UCSD-AML1 (cell line): ENCODE results near the gene MYD88.

Source experiments
- DNase-seq: peaks from one replicate; lab custom pipeline; 2025; ENCODE audit not compliant: unreplicated experiment; lab: John Stamatoyannopoulos, UW

The MYD88 gene

DNA sequence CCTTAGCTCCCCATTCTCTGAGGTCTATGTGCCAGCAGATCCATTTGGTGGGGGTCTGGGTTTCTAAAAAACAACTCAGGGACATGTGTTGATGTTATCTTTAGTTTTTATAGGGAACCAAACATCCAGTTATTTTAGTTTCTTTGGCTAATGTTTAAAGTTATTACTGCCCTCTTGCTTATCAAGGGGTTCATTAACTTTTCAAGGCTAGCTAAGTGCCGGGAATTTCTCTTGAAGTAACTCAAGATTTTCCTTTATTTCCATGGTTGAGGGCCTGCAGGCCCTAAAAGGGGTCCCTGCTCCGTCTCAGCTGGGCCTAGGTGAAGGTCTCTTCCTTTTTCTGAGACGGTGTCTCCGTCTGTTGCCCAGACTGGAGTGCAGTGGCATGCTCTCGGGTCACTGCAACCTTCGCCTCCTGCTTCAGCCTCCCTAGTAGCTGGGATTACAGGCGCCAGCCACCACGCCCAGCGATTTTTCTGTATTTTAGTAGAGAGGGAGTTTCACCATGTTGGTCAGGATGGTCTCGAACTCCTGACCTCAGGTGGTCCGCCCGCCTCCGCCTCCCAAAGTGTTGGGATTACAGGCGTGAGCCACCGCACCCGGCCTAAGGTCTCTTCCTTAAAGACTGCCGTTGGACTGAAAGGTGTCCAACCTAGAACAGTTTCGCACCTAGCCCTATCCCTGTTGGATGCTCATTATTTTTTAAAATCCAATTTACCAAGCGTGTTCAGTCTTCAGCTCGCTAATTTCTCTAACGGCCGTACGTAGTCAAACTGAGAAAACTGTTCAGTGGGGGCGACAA, 25.6 kb downstream of the MYD88 start:
- no peak for DNase-seq

DNA sequence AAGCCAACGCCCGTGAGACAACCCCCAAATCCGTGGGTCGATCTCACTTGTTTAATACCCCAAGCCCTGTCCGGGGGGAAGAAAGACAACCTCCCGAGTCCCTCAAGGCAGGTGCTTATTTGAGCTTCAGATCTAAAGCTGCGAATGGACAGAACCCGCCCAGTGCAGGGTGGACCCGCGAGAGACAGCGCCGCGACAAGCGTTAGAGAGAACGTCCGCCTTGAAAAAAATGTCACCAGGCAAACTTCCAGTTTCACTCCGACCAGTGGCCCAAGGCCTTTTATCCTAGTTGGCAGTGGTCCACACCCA, 26.1 kb downstream of the MYD88 start:
- no peak for DNase-seq

DNA sequence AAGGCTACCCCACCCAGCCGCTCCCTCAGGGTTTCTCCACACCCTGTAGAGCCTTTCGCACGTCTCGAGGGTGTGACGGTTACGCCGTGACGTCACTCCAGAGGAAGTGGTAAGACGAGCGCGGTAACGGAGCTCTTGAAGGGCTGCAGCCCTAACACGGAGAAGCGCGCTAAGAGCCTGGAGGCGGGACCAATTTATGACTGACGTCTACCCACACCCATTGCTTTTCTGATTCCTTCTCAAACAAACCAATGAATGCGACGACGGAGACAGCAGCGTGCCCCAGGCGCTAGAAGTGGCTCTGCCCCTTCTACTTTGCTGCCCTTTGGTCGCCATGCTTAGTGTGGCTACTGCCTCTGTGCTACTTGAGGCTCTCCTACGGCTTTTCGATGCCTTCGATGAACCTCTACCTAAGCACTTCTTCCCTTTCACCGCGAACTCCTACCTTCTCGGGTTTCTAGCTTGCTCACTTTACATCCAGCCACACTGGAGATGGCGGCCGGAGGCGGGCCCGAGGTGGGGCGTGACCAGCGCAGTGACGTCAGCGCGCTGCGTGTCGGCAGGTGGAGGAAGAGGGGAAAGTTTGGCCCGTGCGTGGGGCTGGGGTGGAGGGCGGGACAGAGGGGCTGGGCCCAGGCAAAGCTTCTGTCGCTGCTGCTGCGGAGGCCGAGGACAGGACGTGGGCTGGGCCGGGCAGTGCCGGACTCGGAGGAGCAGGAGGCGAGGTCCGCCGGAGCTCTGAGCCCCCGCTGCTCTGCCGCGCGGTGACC, 26.7 kb downstream of the MYD88 start, which contains the start of gene OXSR1:
Gene OXSR1, plus strand, starts transcription at position 586 of the 770 bp plus-strand sequence. CDS start 340 bp downstream, outside the sequence.
- peak; percentile 97 for DNase-seq

DNA sequence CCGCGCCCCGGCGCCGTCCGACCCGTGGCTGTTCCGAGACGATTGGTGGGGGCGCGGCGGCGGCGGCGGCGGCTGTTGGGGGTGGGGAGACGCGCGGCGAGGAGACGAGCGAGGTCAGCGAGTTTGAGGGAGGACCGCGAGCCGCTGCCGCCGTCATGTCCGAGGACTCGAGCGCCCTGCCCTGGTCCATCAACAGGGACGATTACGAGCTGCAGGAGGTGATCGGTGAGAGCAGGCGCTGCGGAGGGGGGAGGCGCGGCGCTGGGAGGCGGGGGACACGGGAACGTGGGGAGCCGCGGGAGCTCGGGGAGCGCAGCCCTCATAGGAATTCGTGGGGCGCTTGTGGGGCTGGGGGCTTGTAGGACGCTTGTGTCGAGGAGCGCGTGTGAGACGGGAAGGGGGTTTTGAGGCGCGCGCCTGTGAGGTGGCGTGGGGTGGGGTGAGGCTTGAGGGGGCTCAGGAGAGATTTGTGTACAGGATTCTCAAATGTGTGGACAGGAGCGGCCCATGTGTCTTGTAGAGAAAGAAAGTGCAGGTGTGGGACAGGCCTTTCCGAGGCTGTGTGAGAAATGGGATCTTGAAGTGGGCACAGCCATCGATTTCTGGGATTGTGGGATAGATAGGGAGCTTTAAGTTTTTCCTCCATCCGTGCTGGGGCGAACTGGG, 27.4 kb downstream of the MYD88 start:
- no peak for DNase-seq

DNA sequence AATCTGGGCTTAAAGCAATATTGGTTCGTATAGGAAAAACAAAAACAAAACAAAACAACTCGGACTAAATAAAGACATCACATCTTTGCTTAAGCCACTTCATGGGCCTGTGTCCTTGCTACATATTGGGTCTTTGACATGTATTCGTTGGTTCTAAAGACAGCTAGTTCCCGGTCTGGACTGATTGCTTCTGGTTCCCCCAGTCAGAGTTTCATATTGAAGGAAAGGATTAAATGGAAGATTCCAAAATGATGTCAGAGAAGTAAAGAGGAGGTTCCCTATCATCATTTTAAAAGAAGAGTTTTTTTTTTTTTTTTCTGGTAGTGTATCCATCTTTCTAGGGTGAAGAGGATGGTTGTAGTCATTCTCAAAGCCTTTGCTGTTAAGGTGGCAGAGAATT, 29.1 kb downstream of the MYD88 start:
- DNase-seq = no peak

DNA sequence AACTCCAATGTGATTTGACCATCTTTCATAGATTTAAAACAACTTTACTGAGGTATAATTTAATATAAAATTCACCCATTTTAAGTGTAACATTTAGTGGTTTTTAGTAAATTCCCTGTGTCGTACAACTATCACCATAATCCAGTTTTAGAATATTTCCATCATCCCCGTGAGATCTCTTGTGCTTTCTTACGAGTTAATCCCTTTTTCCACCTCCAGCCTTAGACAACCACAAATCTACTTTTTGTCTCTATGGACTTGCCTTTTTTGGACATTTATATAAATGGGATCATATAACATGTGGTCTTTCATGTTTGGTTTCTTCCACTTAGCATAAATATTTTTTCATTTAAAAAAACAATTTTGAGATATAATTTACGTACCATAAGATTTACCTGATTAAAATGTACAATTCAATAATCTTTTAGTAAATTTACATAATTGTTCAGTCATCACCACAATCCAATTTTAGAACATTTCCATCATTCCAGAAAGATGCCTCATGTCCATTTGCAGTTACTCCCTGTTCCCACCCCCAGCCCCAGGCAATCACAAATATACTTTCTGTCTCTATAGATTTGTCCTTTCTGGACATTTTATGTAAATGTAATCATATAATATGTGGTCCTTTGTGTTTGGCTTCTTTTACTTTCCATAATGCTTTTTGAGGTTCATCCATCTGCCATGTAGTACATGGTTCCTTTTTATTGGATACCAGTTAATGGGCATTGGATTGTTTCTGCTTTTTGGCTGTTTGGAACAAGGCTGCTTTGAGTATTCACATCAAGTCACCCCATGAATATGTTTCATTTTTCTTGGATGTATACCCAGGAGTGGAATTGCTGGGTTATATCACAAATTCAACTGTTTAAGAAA, 29.9 kb downstream of the MYD88 start:
- no peak for DNase-seq

DNA sequence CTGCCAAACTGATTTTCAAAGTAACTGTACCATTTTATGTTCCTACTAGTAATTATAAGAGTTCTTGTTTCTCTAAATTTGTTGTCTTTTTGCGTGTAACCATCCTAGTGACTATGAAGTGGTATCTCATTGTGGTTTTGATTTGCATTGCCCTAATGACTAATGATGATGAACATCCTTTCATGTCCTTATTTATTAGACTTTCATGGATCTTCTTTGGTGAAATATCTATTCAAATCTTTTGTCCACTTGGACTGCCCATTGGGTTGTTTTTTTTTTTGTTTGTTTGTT, 30.5 kb downstream of the MYD88 start:
- no peak for DNase-seq

DNA sequence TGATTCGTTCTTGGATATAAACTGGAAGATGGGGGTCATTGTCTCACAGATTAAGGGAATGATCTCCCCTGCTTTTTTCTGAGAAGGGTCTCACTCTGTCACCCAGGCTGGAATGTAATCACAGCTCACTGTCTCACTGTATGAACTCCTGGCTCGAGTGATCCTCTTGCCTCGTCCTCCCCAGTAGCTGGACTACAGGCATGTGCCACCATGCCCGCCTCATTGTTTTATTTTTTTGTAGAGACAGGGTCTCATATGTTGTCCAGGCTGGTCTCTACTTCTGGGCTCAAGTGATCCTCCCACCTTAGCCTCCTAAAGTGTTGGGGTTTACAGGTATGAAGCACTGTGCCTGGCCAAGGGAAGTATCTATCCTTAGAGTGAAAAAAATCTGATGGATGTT, 32.3 kb downstream of the MYD88 start:
- no peak for DNase-seq

DNA sequence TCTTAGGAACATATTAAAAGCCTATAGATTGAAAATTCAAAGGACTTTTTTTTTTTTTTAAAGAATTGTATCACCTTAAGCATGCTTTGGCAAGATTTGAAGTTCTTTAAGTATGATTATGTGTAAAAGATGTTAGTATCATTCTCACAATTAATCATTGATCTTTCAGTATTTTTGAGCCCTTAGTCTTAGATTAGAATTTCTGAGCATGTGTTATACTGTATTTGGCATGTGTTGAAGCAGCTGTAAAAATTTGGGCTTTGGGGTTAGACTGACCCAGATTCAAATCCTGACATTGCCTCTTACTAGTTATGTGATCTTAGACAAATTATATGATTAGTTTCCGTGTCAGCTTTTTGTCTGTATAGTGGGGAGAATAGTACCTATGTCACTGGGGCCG, 33.2 kb downstream of the MYD88 start:
- DNase-seq = no peak

DNA sequence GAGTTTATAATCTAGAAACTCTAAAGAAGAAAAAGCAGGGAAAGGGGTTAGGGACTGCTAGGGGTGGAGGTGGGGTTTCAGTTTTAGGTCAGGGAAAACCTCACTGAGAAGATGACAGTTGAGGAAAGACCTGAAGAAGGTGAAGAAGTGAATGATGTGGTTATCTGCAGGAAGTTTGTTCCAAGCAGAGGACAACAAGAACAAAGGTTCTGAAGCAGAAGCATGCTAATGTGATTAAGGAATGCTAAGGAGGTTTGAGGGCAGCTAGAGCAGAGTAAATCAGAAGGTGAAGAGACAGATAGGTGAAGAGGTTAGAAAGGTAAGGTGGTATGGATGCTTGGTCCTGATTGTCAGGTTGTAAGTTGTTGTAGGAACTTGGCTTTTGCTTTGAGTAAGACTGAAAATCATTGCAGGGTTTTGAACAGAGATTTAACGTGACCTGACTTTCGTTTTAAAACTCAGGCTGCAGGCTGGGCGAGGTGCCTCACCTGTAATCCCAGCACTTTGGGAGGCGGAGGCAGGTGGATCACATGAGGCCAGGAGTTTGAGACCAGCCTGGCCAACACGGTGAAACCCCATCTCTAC, 35.5 kb downstream of the MYD88 start:
- DNase-seq = no peak

DNA sequence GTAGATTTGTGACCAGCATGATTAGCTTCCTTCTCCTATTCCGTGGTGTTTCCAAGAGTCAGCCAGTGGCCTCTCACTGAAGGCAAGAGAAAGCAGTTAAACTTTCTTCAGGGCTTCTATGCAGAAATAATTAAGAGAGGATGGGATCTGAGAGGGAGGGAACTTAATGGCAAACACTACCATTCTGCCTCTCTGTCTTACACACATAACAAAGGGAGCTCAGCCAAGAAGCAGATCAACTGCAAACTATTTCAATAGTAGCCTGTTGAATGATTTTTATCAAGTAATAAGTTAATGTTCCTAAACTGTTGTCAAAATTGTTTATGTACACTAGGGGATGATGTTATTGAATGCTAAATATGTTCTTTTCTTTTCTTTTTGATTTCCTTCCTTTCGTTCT, 38.7 kb downstream of the MYD88 start:
- no peak for DNase-seq

DNA sequence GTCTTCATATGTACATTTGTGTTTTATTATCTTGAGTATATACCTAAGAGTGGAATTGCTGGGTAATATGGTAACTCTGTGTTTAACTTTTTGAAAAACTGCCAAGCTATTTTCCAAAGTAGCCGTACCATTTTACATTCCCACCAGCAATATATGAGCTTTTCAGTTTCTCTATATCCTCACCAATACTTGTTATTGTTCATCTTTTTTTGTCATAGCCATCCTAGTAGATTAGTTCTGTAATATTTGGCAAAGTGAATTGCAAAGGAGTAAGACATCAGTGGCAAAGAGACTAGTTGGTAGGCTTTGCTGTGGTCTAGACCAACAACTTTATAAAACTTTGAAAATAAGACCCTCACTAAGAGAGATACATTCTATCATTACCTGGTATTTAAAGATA, 48.3 kb downstream of the MYD88 start:
- DNase-seq = no peak

DNA sequence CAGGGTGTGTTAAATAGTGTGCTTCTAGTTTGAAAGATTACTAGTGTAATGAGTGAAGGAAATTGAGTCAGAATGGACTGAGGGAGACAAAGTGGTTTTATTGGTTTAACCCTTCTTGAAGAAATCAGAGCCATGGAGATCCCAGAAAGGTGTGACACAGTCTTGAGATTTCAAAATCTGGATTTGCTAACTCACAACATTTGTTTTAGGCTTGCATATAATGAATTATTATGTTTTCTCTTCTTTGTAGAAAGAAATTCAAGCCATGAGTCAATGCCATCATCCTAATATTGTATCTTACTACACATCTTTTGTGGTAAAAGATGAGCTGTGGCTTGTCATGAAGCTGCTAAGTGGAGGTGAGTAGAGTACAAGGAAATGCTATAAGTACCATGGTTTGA, 52.0 kb downstream of the MYD88 start:
- DNase-seq = no peak
